Stimulated activated CD4-positive, alpha-beta T cell treated with anti-CD3 and anti-CD28 coated beads, TNF-alpha, amount 100 ng/mL, for 1 hour (primary cell): ENCODE results near the gene NRG3.

Experiments used
- DNase-seq, 3 donors: peaks; one replicate each; pipeline ENCODE4 v3.0.0-alpha.2; 2020; ENCODE audit warnings: low read depth in 3 of 3, low spot score in 1 of 3

The NRG3 gene

DNA sequence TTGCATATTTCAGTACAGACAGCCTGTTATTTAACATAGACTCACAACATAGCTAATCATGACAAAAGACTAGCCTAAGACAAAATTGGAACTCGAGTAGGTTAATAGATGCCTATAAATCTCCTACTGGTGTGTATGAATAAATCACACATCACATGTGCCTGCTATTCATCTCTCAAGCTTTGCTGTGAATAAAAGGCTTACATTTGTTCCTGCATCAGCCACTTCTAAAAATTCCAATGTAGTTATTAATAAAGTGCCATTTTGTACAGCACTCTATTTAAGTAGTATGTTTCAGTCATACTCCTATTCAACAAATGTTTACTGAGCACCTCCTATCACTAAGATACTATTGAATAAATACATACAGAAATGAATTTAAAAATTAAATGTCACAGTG lies 486.3 kb downstream of the NRG3 start:
- DNase-seq = no peak

DNA sequence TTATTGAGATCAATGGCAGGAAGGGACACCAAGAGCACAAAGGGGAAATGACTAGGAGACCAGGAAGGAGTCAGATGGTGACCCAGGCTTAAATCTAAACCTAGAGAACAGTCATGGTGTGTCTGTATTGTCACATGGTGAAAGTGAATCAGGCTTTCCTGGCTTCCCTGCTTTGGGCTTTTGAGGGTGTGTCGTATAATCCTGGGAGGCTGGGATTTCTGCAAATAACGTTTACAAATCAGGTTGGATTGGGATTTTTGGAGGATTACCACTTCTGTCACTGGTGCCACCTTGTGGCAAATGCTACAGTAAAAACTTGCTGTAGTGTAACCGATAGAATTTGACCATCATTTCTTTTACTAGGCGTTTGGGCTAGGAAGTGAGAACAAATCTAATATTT lies 502.6 kb downstream of the NRG3 start:
- DNase-seq = no peak

DNA sequence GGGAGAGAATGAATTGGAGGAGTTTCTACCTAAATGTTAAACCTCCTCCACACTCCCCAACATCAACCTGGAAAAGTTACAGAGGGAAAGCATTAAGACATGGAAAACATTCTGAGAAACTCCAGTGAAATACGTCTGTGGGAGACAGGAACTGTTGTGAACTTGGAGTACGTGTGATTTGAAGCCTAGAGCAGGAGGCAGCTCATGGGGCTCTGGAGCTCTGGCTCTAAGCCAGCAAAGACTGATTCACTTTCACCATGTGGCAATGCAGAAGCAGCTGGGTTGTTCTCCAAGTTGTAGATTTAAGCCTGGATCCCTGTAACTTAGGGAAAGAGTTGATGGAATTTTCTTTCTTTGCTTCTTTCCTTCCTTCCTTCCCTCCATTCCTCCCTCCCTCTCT lies 503.2 kb downstream of the NRG3 start:
- no peak for DNase-seq

DNA sequence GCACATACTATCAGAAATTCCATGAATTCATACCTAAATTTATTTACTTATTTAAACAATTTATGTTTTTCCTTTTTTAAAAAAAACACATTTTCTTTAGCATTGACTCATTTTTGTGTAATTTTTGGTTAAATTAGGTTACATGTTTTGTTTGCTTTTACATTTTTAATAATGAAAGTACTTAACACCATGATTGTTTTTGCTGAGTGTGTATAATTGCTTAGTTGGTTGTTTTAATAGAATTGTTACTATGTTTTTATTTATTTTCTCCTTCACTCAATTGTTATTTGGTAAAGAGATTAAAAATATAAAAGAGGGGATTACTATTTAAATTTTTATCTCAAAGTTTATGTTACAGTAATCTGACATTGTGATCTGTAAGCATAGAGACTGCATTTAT lies 508.4 kb downstream of the NRG3 start:
- DNase-seq = no peak

DNA sequence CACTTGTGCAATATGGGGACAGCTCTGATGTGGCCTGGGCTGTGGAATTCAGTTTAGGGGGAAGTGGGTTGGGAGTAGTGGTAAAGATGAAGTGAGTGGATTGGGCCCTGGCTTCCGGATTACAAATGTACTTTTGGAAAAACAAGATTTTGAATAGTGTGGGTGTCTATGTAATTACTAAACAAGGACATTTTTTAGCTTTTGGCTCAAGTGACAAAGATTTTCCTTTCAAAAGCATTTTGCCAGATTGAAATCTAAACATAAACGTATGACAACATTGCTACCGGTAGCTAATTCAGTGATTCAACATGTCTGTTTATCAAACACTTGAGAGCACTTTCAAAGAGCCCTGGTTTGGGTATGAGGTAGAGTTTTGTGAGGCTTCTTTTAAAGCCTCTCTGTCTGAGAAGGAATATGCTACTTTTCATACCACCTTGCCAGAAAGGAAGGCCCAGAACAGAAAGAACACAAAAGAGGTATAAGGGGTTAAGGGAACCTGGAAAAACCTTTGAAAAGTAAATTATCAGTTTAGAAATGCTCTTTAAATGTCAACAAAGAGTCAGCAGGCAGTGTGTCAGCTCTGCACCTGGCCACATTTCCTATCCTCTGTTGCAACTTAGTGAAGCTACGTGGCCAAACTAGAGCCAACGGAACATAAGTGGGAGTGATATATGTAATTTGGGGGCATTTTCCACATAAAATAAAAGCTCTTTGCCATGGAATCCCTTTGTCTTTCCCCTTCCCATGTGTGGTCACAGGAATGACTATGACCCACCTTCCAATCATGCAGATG lies 516.1 kb downstream of the NRG3 start:
- DNase-seq = no peak

DNA sequence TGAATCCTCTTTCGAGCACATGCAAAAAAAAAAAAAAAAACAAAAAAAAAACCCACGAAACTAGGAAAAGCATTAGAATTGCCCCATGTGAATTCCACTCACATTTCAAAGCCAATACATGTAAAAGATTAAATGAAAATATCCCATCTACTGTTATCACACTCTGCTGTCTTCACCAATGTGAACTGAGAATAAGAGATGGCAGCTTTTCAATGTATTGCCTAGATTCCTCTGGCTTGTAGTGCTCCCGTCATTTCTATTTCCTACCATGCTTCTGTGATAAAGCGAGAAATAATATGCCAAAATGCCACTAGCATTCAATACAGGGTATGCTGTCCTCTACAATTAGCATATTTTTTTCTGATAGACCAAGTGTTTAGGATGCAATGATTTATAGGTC lies 517.0 kb downstream of the NRG3 start:
- DNase-seq = no peak

DNA sequence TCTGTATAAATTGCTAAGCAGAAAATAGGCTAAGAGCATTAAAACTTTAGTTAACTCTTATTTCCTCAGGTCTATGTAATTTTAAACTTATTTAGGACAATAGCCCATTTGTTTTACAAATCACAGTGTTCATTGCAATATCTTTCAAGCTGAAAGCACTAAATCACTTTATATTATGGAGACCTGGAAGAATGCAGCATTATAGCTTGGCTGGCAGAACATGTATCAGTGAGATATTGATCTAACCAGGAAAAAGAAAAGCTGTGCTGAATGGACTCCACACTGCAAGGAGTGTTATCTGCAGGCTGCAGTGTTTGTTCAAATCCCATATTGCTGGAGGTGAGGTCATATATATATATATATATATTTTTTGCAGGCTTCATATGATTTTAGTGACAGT lies 517.5 kb downstream of the NRG3 start:
- no peak for DNase-seq

DNA sequence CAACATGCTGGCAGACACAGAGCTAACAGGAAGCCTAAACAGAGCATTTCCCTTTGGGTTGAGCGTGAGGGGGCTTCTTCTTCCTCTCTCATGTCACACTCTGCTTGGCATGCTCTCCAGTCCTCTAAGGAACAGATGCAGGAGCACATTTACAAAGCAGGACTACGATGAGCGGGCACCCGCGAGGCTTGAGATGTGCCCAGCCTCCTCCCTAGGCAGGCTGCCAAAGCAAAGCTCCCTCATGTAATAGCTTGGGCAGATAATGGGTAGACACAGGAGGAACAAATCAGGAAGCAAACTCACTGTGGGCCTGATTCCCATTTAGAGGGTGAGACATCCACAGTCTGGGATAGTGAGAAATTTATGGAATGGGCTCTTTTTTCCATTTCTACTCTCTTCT lies 519.1 kb downstream of the NRG3 start:
- DNase-seq = no peak

DNA sequence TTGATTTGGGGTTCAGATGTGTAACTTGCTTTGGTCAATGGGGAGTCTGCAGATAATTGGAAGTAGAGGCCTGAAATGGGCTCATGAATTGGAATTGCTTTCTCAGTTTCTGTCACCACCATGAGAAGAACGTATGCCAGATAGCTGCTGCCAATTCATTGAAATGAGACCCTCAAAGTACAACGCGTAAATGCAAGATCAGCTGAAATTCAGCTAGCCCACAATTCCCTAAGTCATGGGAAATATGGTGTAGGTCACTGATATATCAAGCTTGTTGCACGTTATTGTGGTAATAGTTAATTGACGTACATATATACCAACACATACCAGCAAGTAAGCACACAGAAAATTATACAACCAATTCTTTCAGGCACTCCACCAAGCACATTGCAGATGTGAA lies 520.0 kb downstream of the NRG3 start:
- DNase-seq = no peak

DNA sequence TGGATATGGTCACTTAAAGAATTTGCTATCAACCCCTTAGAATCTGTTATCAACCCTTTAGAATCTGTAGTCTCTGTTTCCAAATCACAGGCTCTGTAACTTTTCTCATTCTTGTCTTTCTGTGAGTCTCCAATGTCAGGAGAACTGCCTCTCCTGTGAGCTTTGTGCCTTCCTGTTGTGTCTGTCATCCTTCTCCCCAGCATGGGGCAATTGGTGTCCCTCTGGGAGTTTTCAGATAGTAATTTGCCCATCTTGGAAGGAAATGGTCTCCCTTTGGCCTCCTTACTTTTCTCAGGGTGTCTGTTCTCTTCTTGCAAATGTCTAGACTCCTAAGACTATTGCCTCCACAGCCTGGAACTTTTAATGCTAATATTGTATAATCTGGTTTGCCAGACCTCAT lies 521.9 kb downstream of the NRG3 start:
- no peak for DNase-seq

DNA sequence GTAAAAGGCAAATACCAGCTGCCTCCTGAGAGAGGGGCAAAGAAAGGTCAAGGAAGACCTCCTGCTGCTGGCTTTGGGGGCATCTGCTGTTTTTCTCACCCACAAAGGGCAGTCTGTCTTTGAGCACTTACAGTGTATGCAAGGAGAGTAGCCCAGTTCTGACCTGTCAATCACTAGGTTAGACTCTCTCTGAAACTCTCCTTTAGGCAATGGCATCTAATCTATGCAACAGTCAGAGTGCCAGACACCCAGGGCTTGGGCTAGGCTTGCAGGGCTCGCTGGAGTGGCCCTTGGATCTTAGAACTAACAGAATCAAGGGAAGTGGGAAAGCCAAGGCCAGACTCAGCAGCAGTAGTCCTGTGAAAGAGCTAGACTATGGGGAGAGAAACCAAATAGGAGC lies 522.9 kb downstream of the NRG3 start:
- DNase-seq = no peak

DNA sequence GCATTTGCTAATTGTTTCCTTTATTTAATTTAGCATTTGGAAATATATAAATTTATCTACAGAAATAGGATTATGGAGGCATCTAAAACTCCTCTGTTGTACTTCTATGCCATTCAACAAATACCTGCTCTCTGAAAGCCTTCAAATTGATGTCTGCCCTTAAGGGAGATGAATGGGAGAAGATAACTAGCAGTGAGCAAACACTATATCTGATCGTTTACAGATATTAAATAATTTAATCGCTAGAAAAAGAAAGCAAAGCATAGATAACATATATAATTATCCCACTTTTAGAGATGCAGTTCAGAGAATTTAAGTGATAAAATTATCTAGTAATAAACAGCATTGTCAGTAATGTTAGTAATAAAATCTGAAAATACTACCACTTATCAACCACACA lies 524.9 kb downstream of the NRG3 start:
- DNase-seq = no peak

DNA sequence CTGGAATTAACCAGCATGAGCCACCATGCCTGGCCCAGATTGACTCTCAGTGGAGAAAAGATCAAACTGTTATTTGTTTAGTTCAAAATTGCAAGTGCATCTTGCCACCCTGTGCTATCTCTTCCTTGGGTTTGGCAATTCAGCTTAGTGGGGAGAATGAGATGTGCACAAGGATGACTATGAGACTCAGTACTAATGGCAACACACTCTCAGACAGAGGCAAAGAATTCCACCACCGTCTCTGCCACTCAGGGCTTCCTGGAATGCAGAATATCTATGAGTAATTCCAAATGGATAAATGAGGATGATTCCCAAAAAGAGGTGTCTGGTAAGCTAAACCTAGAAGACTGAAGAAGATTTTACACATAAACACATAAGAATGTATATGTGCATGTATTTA lies 525.8 kb downstream of the NRG3 start:
- no peak for DNase-seq

DNA sequence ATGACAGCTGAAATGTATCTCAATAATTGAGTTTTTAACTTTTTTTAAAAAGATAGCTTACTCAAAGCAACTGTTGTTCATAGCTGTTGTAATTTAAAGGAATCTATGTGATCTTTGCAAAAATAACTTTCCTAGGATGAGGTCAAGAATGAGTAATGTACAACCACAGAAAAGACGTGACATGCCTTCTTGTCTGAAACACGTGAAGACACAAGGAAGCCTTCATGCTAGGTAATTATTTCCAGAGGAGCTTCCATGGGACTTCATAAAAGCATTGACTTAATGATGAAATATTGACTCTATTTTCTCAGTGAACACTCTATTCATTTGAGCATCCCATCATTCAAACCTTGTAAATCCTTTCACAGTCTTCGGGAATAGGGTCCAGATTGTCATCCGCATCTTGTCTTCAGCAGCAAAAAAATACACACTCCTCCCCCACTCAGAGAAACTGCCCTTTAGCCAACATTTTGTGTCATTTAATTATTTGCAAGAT lies 528.0 kb downstream of the NRG3 start:
- DNase-seq = no peak

DNA sequence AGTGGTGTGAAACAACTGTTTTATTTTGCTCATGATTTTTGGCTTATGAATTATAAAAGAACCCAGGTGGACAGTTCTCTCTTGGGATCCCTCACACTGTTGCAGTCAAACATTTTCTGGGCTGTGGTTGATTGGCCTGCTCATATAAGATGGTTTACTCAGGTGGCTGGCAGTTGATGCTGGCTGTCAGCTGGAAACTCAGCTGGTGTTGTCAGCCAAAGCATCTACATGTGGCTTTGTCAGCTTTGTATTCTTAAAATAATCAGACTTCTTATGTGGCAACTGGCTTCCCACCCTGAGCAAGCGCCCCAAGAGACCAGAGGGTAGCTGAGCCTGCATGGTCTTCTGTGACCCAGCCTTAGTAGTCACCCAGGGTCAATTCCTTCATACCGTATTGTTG lies 534.7 kb downstream of the NRG3 start:
- no peak for DNase-seq

DNA sequence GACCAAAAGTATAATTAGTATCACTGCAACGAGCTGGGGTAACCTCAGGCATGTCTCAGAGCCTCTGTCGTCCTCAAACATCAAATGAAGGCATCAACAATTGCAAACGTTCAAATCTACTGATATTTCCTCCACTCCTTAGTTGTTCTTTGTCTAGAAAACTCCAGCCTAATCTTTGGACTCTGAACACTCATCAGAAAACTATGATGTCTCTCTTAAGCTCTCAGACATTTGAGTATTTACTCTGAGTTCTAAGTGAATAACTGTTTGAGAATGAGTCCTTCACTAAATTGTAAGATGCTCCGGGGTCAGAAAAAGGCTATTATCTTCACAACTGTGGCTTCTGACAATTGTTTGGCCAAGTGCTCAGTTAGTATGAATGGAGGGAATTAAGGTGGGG lies 536.4 kb downstream of the NRG3 start:
- DNase-seq = no peak

DNA sequence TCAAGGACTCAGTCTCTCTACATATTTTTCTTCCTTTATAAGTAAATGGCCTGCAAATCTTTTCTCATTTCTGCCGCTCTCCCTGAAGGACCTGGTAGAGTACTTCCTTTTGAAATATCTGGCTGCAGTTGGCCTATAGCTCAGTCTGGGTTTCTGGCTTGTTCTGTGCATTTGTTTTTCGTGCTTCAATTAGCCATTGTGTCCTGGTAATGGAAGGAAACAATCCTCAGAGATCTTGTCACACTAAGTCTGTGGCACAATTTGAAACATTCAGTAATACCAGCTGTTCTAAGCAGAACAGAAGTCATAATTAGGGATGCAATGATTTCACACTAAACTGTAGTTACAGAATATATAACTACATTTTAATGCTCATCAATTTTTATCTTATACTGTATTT lies 545.0 kb downstream of the NRG3 start:
- DNase-seq = no peak

DNA sequence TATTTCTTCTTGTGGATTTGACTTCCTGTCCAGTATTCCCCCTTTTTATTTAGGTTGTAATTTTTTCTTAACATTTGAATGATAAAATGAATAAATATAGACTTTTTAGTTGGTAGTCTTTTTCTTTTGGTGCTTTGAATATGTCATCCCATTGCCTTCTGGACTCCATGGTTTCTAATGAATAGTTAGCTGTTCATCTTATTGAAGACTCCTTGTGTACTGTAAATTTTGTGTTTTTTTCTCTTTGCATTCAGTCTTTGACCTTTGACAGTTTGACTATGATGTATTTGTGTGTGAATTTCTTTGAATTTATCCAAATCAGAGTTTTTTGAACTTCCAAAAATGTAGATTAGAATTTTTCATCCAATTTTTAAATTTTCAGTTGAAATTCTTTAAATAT lies 554.3 kb downstream of the NRG3 start:
- no peak for DNase-seq

DNA sequence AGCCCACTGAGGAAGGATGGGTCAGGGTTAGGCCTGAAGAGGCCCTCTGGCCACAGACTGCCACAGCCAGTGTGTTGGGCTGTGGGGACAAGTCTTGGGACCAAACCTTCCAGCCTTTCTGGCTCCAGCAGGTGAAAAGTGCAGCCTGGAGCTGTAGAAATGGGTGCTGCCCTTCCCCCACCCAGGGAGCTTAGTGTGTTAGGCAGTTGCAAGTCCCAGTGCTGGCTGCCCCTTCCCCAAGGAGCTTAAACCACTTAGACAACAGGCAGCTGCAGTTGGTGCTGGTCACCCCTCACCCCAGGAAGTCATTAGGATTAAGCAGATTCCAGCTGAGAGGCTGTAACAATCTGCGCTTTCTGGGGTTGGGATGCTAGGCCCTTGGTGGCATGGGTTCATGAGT lies 563.3 kb downstream of the NRG3 start:
- no peak for DNase-seq

DNA sequence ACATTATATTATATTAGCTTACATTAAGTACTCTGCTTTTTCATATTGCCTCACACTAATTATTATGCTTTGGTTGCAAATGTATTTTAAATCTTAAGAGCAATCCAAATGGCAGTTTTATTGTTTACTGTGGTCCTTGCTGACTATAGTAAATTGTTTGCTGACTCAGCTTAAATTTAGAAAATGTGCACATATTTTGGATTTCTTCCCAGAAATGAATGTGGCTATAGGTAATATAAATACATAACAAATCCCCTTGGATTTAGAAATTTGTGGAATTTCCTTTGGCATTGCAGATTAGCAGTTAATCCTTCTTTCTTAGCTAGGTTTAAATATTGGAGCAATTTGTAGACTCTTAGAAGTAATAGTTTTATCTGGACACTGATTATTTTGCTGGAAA lies 565.8 kb downstream of the NRG3 start:
- no peak for DNase-seq

DNA sequence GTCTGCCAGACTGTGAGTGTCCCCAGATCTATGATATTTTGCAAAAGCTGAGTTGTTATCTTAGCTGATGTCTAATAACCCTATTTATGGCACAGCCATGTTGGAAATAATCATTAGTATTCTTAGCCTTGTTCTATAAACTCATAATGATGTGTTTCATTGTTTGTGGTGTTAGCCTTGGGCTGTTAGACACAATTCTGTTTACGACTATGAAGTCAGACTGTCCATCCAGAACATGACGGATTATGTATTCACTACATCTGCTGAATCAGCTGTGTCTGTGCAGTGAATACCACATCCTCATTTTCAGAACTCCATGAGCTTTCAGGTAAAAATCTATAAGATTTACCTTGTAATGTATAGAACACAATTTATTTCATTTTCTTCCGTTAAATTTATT lies 577.1 kb downstream of the NRG3 start:
- no peak for DNase-seq

DNA sequence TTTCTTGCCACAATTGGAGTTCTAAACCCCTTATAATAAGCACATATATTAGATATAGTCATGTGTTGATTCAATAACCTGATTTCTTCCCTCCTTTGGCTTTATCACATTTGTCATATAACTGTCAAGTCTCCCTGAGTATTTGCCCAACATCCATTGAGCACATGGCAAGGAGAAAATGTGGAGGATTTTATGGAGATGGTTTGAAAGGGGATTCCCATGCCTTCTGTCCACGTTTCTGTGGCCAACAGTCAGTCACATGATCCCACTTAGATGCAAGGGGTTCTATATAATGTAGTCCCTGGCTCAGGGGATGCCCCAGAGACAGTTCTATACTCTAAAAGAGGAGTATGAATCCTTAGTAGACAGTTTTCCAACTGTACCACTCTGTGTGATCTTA lies 577.7 kb downstream of the NRG3 start:
- no peak for DNase-seq

DNA sequence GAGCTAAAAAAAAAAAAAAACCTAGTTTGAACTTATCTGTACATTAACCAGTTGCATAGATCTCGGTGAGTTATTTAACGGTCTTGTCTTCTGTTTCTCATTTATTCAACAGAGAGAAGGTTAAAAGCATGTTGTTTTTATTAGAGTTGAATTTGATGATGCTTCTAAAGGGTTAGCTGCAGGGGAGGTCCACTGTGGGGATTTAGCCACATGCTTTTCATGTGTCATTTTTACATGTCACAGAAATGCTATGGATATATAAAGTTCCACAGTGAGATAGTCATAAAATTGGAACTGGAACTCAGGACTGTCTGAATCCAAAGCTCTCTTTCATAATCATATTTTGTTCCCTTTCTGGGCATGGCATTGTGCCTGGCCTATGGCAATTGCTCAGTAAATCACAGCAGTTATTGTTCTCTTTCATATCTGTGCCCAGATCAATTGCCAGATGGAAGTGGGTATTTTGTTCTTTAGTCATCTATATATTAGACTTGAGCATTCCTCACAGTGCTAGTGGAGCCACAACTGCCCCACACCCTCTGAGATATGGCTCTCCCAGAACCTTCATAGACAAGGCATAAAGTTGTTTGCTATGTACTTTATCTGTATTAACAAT lies 578.8 kb downstream of the NRG3 start:
- DNase-seq = no peak
